Measurements from ENCODE around the gene RHOG.

The RHOG gene

GRCh38 chr11:3853899-3854659 is 13.3 kb upstream of the RHOG start:
- no peak for DNase-seq (ENCODE audit: low read depth, low spot score)
- TF ChIP-seq, protein P1, sequence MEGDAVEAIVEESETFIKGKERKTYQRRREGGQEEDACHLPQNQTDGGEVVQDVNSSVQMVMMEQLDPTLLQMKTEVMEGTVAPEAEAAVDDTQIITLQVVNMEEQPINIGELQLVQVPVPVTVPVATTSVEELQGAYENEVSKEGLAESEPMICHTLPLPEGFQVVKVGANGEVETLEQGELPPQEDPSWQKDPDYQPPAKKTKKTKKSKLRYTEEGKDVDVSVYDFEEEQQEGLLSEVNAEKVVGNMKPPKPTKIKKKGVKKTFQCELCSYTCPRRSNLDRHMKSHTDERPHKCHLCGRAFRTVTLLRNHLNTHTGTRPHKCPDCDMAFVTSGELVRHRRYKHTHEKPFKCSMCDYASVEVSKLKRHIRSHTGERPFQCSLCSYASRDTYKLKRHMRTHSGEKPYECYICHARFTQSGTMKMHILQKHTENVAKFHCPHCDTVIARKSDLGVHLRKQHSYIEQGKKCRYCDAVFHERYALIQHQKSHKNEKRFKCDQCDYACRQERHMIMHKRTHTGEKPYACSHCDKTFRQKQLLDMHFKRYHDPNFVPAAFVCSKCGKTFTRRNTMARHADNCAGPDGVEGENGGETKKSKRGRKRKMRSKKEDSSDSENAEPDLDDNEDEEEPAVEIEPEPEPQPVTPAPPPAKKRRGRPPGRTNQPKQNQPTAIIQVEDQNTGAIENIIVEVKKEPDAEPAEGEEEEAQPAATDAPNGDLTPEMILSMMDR (IDR thresholded peaks at IDR 0.05; ENCODE audit: low read depth, low read length) = no peak
- in situ Hi-C loops (cut with HindIII; ENCODE audit: low sequenced_read_pairs) = no loop called here
- no peak overlapping the region for H3K4me3 ChIP-seq (ENCODE audit: low read depth, low read length)

GRCh38 chr11:3853545-3853842 is 12.7 kb upstream of the RHOG start:
- H3K4me3 ChIP-seq (ENCODE audit: low read depth, low read length) = no peak overlapping the region
- in situ Hi-C loops (cut with HindIII; ENCODE audit: low sequenced_read_pairs) = no loop called here
- DNase-seq (ENCODE audit: low read depth, low spot score) = no peak
- TF ChIP-seq, protein P1 (IDR thresholded peaks at IDR 0.05; ENCODE audit: low read depth, low read length) = no peak

GRCh38 chr11:3849297-3849874 is 8.6 kb upstream of the RHOG start:
- TF ChIP-seq, protein P1 (IDR thresholded peaks at IDR 0.05; ENCODE audit: low read depth, low read length) = peak; percentile 74
- peak; percentile 48 for DNase-seq (ENCODE audit: low read depth, low spot score)
- no peak overlapping the region for H3K4me3 ChIP-seq (ENCODE audit: low read depth, low read length)
- in situ Hi-C loops (cut with HindIII; ENCODE audit: low sequenced_read_pairs) = no loop called here

DNA sequence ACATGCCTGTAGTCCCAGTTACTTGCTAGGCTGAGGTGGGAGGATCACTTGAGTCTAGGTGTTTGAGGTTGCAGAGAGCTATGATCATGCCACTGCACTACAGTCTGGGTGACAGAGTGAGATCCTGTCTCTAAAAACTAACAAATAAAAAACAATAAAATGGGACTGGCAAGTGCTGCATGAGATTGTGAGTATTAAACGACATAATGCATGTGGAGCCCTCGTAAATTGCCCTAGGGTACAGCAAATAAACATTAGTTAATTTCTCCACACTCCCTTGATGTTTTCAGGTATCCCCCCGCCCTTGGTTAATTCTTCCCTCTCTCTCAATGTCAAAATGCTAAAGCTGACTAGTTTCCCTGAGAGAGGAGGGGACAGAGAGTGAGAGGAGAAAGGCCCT is 4.9 kb upstream of the RHOG start:
- no peak for DNase-seq (ENCODE audit: low read depth, low spot score)
- in situ Hi-C loops (cut with HindIII; ENCODE audit: low sequenced_read_pairs) = no loop called here
- TF ChIP-seq, protein P1 (IDR thresholded peaks at IDR 0.05; ENCODE audit: low read depth, low read length) = no peak
- H3K4me3 ChIP-seq (ENCODE audit: low read depth, low read length) = no peak overlapping the region

- in situ Hi-C loops (cut with HindIII; ENCODE audit: low sequenced_read_pairs) = no loop called here
- DNase-seq (ENCODE audit: low read depth, low spot score) = no peak
- TF ChIP-seq, protein P1 (IDR thresholded peaks at IDR 0.05; ENCODE audit: low read depth, low read length) = no peak
- no peak overlapping the region for H3K4me3 ChIP-seq (ENCODE audit: low read depth, low read length)
Measured at GRCh38 chr11:3845246-3845645, 4.5 kb upstream of the RHOG start.

DNA sequence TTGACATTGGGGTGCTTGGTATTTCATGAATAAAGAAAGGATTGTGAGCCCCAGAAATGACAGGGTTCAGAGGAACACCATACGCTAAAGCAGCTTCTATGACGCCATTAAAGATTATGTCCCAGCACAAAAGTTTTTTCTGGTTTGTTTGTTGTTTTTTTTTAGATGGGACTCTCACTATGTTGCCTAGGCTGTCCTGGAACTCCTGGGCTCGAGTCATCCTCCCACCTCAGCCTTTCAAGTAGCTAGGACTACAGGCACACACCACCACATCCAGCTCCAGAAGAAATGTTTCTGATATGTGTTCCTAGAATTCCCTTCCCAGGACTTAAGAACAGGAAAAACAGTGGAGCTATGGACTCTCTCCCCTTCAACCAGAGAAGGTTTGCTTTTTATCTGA is 2.6 kb upstream of the RHOG start:
- TF ChIP-seq, protein P1 (IDR thresholded peaks at IDR 0.05; ENCODE audit: low read depth, low read length) = no peak
- DNase-seq (ENCODE audit: low read depth, low spot score) = no peak
- no peak overlapping the region for H3K4me3 ChIP-seq (ENCODE audit: low read depth, low read length)
- in situ Hi-C loops (cut with HindIII; ENCODE audit: low sequenced_read_pairs) = no loop called here

Measured in astrocyte of the spinal cord (primary cell).